Choroid plexus epithelial cell (primary cell): ENCODE measurements around the gene RPUSD4.
"Not testable (repeated sequence)": the region's sequence is repeated elsewhere in the genome, so short reads cannot be mapped to it uniquely, and the experiment has no call there.

Source experiments
- DNase-seq: peaks from one replicate; pipeline ENCODE4 v3.0.0-alpha.2; 2010; ENCODE audit warnings: low read depth
- H3K4me3 ChIP-seq: 2 replicates; pipeline ENCODE4 v1.5.1; 2011; ENCODE audit warnings: low read depth, mild to moderate bottlenecking, control low read depth, low read length, moderate library complexity
- TF ChIP-seq, protein P1 (sequence below): conservative IDR thresholded peaks from 2 replicates; pipeline ENCODE4 v1.5.1; 2011; ENCODE audit warnings: low read depth, mild to moderate bottlenecking, control low read depth, inconsistent platforms, low read length, moderate library complexity

The RPUSD4 gene, protein sequence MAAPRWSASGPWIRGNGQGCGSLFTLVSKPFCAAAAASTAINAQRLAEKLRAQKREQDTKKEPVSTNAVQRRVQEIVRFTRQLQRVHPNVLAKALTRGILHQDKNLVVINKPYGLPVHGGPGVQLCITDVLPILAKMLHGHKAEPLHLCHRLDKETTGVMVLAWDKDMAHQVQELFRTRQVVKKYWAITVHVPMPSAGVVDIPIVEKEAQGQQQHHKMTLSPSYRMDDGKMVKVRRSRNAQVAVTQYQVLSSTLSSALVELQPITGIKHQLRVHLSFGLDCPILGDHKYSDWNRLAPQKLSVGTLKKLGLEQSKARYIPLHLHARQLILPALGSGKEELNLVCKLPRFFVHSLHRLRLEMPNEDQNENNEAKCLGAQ

DNA sequence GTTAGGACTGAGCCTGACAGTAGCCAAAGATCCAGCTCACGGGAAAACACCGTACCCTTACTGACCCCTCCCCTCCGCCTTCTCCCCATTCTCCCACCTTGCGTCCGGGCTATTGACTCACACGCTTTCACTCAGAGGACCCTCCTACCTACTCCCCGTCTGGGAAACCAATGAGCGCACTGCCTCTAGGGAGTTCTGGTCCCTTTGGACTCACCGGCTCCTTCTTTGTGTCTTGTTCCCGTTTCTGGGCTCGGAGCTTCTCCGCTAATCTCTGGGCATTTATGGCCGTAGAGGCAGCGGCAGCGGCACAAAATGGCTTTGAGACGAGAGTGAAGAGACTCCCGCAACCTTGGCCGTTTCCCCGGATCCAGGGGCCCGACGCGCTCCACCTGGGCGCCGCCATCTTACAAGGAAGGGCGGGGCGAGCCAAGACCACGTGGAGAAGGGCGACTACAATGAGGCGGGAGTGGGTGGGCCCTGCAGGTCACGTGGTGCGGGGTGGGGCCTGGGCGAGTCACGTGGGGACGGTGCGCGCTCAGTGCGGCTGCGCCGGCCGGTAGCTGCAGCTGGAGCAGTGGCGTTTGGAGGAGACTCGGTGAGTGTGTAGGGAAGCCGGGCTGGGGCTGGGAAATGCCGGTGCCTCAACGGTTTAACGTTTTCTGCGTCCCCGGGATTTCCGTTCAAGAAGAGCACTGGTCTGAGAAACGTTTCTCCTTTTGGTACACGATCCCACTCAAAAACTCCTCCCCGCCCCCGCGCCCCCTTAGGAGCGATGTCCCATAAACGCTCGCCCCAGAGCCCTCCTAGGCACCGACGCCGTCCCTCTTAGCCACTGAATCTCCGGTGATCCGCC lies at the start of gene RPUSD4, which contains the start of gene FAM118B:
TSS of gene RPUSD4 (minus strand) at position 415 of the 853 bp plus-strand sequence. CDS start at position 403, 12 bp downstream.
TSS of gene FAM118B (plus strand) at position 547 of the 853 bp plus-strand sequence. CDS start 23,220 bp downstream, outside the sequence.
- DNase-seq = peak; percentile 98
- H3K4me3 ChIP-seq = peak within 1 kb of the TSS; percentile 75
- TF ChIP-seq, protein P1, sequence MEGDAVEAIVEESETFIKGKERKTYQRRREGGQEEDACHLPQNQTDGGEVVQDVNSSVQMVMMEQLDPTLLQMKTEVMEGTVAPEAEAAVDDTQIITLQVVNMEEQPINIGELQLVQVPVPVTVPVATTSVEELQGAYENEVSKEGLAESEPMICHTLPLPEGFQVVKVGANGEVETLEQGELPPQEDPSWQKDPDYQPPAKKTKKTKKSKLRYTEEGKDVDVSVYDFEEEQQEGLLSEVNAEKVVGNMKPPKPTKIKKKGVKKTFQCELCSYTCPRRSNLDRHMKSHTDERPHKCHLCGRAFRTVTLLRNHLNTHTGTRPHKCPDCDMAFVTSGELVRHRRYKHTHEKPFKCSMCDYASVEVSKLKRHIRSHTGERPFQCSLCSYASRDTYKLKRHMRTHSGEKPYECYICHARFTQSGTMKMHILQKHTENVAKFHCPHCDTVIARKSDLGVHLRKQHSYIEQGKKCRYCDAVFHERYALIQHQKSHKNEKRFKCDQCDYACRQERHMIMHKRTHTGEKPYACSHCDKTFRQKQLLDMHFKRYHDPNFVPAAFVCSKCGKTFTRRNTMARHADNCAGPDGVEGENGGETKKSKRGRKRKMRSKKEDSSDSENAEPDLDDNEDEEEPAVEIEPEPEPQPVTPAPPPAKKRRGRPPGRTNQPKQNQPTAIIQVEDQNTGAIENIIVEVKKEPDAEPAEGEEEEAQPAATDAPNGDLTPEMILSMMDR = no peak

DNA sequence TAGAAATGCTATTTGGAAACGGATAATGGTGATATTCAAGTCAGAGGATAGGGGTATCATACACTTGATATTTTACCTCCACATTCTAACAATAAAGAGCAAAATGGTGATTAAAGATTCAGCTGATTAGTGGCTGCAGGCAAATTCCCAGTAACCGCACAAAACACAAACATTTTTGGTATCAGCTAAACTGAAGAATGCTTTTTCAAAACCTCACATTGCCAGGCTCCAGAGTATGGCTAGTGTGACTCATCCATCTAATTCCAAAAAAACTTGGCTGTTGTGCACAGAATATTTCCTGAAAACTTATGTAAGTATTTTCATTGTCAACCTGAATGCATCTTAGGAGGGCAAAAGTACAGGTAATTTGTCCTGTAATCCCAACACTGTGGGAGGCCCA lies 46.3 kb upstream of the RPUSD4 start:
- no peak overlapping the region for H3K4me3 ChIP-seq
- peak; percentile 70 for DNase-seq
- TF ChIP-seq, protein P1 = no peak

DNA sequence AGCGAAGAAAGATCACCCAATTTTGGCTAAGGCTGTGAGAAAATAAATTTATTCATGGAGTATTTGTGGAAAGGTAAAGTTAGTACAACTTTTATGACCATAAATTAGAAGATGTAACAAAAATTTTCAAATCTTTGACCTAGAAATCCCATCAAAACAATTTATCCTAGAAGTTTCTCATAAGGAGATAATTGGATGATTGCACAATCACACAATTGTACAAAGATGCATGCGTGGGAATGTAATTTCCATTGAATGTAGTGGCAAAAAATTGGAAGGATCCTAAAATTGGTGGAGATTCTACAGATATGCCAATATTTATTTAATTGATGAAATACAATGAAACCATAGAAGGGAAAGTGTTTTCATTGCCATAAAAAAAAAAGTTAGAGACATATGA lies 45.7 kb upstream of the RPUSD4 start:
- DNase-seq = no peak
- H3K4me3 ChIP-seq = no peak overlapping the region
- TF ChIP-seq, protein P1 = no peak

DNA sequence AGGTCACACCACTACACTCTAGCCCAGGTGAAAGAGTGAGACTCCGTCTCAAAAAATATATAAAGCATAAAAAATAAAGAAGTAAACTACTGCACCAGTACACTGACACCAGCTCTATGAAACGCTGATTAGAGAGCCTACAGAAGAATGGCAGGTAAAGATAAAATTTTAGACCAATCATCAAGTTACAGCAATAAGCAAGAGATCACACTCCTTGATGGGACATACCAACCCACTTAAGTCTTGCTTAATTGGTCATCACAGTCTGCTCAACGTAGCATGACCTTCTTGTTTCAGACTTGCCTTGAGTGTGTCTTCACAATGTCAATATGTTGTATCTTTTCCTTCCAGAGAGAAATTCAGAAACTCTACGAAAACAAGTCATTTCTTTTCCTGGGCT lies 44.8 kb upstream of the RPUSD4 start:
- no peak overlapping the region for H3K4me3 ChIP-seq
- TF ChIP-seq, protein P1 = no peak
- no peak for DNase-seq

DNA sequence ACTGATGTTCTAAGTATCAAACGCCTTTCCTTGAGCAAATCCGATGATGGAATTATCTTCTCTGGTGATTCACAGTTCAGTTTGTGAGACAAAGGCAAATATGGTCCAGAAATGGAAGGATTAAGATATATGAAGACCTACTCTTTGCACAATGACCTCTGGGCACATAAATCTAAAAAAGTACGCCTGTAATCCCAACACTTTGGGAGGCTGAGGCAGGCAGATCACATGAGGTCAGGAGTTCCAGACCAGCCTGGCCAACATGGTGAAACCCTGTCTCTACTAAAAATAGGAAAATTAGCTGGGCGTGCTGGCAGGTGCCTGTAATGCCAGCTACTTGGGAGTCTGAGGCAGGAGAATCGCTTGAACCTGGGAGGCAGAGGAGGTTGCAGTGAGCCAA lies 44.1 kb upstream of the RPUSD4 start:
- DNase-seq, H3K4me3 ChIP-seq: not testable (repeated sequence)

DNA sequence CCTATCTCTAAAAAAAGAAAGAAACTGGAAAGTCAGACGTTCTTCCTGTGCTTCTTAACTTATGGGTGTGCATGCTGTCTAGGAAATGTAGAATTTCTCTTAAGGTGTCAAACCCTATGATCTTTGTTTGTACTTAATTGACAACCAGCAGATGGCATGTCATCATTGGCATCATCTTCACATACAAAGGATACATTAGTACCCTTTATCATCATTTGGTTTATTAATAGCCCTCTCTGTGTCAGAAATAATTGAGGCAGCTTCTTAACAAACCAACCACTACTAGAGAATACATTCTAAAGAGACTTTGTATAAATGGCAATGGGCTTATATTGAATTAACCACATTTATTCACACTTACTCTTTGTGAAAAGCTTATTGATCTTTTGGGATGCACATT lies 43.4 kb upstream of the RPUSD4 start:
- H3K4me3 ChIP-seq = no peak overlapping the region
- TF ChIP-seq, protein P1 = no peak
- no peak for DNase-seq

DNA sequence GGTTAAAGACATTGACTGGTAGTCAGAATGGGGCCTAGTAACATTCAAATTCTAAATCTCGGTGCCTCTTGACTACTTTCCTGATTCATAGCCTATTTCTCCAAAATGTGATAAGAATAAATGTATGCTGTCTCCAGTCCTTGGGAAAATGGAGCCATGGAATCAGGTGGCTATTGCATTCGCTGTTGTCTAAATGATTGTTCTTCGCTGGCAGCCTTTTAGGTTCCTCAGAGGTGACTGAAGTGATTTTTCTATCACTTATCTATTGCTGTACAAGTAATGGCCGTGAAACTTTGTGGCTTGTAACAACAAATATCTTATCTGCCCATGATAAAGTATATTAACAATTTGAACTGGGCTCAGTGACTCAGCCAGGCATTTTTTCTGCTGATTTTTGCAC lies 41.8 kb upstream of the RPUSD4 start:
- DNase-seq = no peak
- no peak overlapping the region for H3K4me3 ChIP-seq
- TF ChIP-seq, protein P1 = no peak
